ENCODE measurements around the gene PIBF1.

- TF ChIP-seq CTCF (IDR thresholded peaks at IDR 0.05) (no peak), POLR2AphosphoS5 (IDR thresholded peaks at IDR 0.05) (no peak), POLR2A (IDR thresholded peaks at IDR 0.05) (no peak)
Observed at GRCh38 chr13:72953391-72953965, 171.5 kb downstream of the PIBF1 start.
